ENCODE measurements around the gene CABP7. TPM values are rescaled to one million over a fixed set of nuclear protein-coding genes. Genes with fewer than 3 reads are reported as not detected.

The CABP7 gene
- total and polyA plus RNA-seq, 2 of the 13 experiments (the other 11 are each of a cell fraction or from before 2014, with no cell fraction given): 0.08 TPM; not detected in 1

DNA sequence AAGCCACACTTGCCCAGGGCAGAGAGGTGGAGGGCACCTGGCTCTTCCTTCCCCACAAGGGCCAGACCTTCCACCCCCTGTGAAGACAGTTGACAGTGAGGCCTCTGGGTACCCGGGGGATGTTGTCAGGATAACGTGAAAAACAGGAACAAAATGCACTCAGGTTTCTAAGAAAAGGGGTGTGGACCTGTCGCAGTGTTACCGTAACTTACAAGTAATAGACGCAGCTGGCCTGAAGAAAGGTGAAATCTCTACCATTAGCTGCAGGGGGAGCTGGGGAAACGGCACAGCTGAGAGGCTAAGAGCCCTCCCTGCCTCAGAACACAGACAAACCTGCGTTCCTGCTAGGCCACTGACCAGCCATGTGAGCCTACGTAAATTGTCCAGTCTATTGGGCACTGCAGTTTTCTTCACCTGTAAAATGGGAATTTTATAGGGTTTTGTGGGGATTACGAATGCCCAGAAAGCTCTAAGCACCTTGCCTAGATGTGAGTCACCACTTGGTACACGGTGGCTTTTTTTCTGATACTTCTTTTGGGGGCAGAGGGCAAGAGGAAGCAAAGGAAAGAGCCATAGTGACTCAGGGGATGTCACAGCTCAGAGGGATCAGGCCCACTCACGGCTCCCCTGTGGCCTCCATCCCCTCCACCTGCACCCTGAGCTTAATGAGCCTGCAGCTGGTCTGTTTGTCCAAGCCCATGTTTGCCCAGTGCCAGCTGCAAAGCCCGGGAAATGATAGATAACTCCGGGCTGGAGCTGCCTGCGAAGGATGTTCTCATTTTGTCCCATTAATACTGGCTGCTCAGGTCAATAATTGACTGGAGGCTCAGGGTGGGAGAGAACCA lies 18.4 kb upstream of the CABP7 start (continued):
- TF ChIP-seq DRAP1 (CRISPR knock-in tag; IDR thresholded peaks at IDR 0.05) (no peak), PPARG (CRISPR knock-in tag; conservative IDR thresholded peaks at IDR 0.05) (0 out of 2 replicates have a peak, but pooled peaks have one; percentile 21), SP5 (CRISPR knock-in tag; IDR thresholded peaks at IDR 0.05; ENCODE audit: borderline replicate concordance, low read depth) (no peak), SPEN (CRISPR knock-in tag; IDR thresholded peaks at IDR 0.05; ENCODE audit: low read depth) (no peak), ZNF7 (CRISPR knock-in tag; IDR thresholded peaks at IDR 0.05) (no peak), ZNF138 (CRISPR knock-in tag; IDR thresholded peaks at IDR 0.05; ENCODE audit: low read depth) (no peak), ZBTB7B (CRISPR knock-in tag; IDR thresholded peaks at IDR 0.05) (no peak), TP53 (CRISPR knock-in tag; conservative IDR thresholded peaks at IDR 0.05) (no peak), GZF1 (CRISPR knock-in tag; IDR thresholded peaks at IDR 0.05) (peak; percentile 81; the same call in 1 of the 2 replicates), ZNF83 (CRISPR knock-in tag; IDR thresholded peaks at IDR 0.05; ENCODE audit: borderline replicate concordance) (no peak), SMC3 (IDR thresholded peaks at IDR 0.05; ENCODE audit: low read length) (peak; percentile 36), ATRX (CRISPR knock-in tag; IDR thresholded peaks at IDR 0.05; ENCODE audit: borderline replicate concordance) (no peak), ZNF841 (CRISPR knock-in tag; IDR thresholded peaks at IDR 0.05; ENCODE audit: borderline replicate concordance) (no peak), ZNF44 (CRISPR knock-in tag; IDR thresholded peaks at IDR 0.05) (no peak), RAD21 (CRISPR knock-in tag; IDR thresholded peaks at IDR 0.05) (peak; percentile 41; the same call in 1 of the 2 replicates), HMG20B (CRISPR knock-in tag; conservative IDR thresholded peaks at IDR 0.05) (no peak), POLR2G (IDR thresholded peaks at IDR 0.05; ENCODE audit: low read depth, low read length) (no peak), AHDC1 (CRISPR knock-in tag; IDR thresholded peaks at IDR 0.05; ENCODE audit: borderline replicate concordance) (no peak), ZNF484 (CRISPR knock-in tag; IDR thresholded peaks at IDR 0.05; ENCODE audit: borderline replicate concordance, low read depth) (no peak), NFKB2 (CRISPR knock-in tag; IDR thresholded peaks at IDR 0.05; ENCODE audit: borderline replicate concordance) (no peak), SRSF1 (optimal IDR thresholded peaks at IDR 0.05; ENCODE audit: low read depth, low read length) (no peak), XRCC5 (optimal IDR thresholded peaks at IDR 0.05; ENCODE audit: low read length) (no peak)
- TF ChIP-seq, protein P1, sequence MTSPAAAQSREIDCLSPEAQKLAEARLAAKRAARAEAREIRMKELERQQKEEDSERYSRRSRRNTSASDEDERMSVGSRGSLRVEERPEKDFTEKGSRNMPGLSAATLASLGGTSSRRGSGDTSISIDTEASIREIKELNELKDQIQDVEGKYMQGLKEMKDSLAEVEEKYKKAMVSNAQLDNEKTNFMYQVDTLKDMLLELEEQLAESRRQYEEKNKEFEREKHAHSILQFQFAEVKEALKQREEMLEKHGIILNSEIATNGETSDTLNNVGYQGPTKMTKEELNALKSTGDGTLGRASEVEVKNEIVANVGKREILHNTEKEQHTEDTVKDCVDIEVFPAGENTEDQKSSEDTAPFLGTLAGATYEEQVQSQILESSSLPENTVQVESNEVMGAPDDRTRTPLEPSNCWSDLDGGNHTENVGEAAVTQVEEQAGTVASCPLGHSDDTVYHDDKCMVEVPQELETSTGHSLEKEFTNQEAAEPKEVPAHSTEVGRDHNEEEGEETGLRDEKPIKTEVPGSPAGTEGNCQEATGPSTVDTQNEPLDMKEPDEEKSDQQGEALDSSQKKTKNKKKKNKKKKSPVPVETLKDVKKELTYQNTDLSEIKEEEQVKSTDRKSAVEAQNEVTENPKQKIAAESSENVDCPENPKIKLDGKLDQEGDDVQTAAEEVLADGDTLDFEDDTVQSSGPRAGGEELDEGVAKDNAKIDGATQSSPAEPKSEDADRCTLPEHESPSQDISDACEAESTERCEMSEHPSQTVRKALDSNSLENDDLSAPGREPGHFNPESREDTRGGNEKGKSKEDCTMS (CRISPR knock-in tag; conservative IDR thresholded peaks at IDR 0.05): no peak
